Transverse colon (tissue), 4 donors: ENCODE measurements around the gene BABAM1. TPM values are rescaled to one million over a fixed set of nuclear protein-coding genes. Genes with fewer than 3 reads are reported as not detected.

Experiments
- DNase-seq: peaks from one replicate; pipeline ENCODE4 v3.0.0-alpha.2; 2019
- H3K27ac ChIP-seq, 4 donors: fragments of 200-600 bp; sonication (generic); 2 replicates each; pipeline ENCODE4 v1.5.1; 2016 to 2018; ENCODE audit warnings: inconsistent platforms in 4 of 4
- H3K27me3 ChIP-seq: fragments of 200-600 bp; sonication (generic); 2 replicates; pipeline ENCODE4 v1.5.1; 2017; ENCODE audit warnings: inconsistent platforms
- H3K36me3 ChIP-seq, 4 donors: fragments of 200-600 bp; sonication (generic); 2 replicates each; pipeline ENCODE4 v1.5.1; 2017 to 2019; ENCODE audit warnings: inconsistent platforms in 4 of 4
- H3K4me1 ChIP-seq, 4 donors: fragments of 200-600 bp; sonication (generic); 2 replicates each; pipeline ENCODE4 v1.5.1; 2017 to 2020; ENCODE audit warnings: inconsistent platforms in 4 of 4
- H3K4me3 ChIP-seq, 4 donors: fragments of 200-600 bp; sonication (generic); 1 replicate in 1 of 4; 2 replicates in 3 of 4; pipeline versions ENCODE4 v1.5.1 to v1.6.1; 2017 to 2019; ENCODE audit warnings: inconsistent platforms in 4 of 4
- H3K9me3 ChIP-seq, 2 donors: fragments of 200-600 bp; sonication (generic); 2 replicates each; pipeline ENCODE4 v1.5.1; 2017 to 2019; ENCODE audit warnings: inconsistent platforms in 2 of 2
- CTCF ChIP-seq, 5 experiments: fragments of 200-600 bp in 3 of 5; fragments of 450-650 bp in 2 of 5; sonication (generic) in 3 of 5; IDR thresholded peaks; 1 replicate in 2 of 5; 2 replicates in 3 of 5; pipeline ENCODE4 v1.5.1; 2016 to 2017; ENCODE audit warnings: antibody characterized with exemption in 5 of 5, inconsistent platforms in 3 of 5, mild to moderate bottlenecking in 2 of 5, moderate library complexity in 1 of 5
- EP300 ChIP-seq: sonication (generic); formaldehyde crosslinking; IDR thresholded peaks from one replicate; pipeline ENCODE4 v1.6.1; 2017; ENCODE audit warnings: antibody characterized with exemption, low read depth
- POLR2A ChIP-seq: fragments of 450-650 bp; IDR thresholded peaks from one replicate; pipeline ENCODE4 v1.6.1; 2016; ENCODE audit warnings: antibody characterized with exemption, mild to moderate bottlenecking, moderate library complexity
- POLR2AphosphoS5 ChIP-seq, 3 donors: sonication (generic); formaldehyde crosslinking; IDR thresholded peaks; one replicate each; pipeline ENCODE4 v1.6.1; 2016; ENCODE audit warnings: antibody characterized with exemption in 3 of 3
- WGBS, 2 donors: methylation state at CpG; one replicate each; pipeline ENCODE4 v1.1.5; 2018; ENCODE audit warnings: low coverage in 1 of 2; 5-methylcytosine and 5-hydroxymethylcytosine counted together
- in situ Hi-C, 4 donors: fragments of 200-750 bp; cut with MboI; loops; one replicate each; pipeline versions ENCODE4 v1.15.0 to v1.15.1; 2017; ENCODE audit warnings: low sequenced_read_pairs in 3 of 4, low pct_ligation_motif_present in 1 of 4, low pct_unique_long_range_greater_than_20kb in 1 of 4
- intact Hi-C: fragments of 100-400 bp; cut with DNase I; formaldehyde crosslinking; loops from one replicate; pipeline ENCODE4 v1.15.1; 2023; ENCODE audit warnings: low total_unique reads
- total RNA-seq, 4 donors: library from RNA; depleted of rRNA; stranded (reverse); fragments of >200 nt; gene quantifications; one replicate each; pipeline ENCODE4 v1.1.0, GENCODE V29; 2016

BABAM1 gene
- total RNA-seq, 4 donors from 2014 or later: 56.2 to 364 (median 80.2) TPM

GRCh38 chr19:17226002-17226933 lies 41.0 kb upstream of the BABAM1 start, which contains the start of gene OCEL1:
Gene OCEL1, plus strand, starts transcription at chr19:17226226. Its CDS starts 22 bp downstream, at chr19:17226248.
- intact Hi-C loops: no loop called here
- 1% methylated on average over 25 of the region's 90 CpGs; no CpG with 5 or more reads in 1 of the 2 donors for WGBS, 2 donors
- peak within 1 kb of the TSS; percentile 94 to 97 (median 94) for H3K27ac ChIP-seq
- peak within 1 kb of the TSS; percentile 42 to 88 (median 57) for H3K4me3 ChIP-seq
- H3K9me3 ChIP-seq: no peaks in the 10 kb centered on the region
- peaks cover 5 to 22% (median 14%) of the 10 kb centered on the region in 4 donors for H3K4me1 ChIP-seq
- TF ChIP-seq EP300 (peak; percentile 66), CTCF (IDR thresholded peaks at IDR 0.05) (no peak), POLR2AphosphoS5 (IDR thresholded peaks at IDR 0.05) (peak; percentile 71 to 86 (median 86)), POLR2A (peak; percentile 86)
- peak; percentile 99 for DNase-seq
- H3K36me3 ChIP-seq: peaks cover 0 to 4% (median 2%) of the 10 kb centered on the region in 4 donors
- no peaks in the 10 kb centered on the region for H3K27me3 ChIP-seq
- in situ Hi-C loops: no loop called here

- WGBS, 2 donors: 82 to 100% methylated on average over 3 to 13 of the region's 13 CpGs
- Histone ChIP-seq H3K27ac (no peak overlapping the region), H3K4me3 (no peak overlapping the region), H3K4me1 (peaks cover 5 to 22% (median 14%) of the 10 kb centered on the region in 4 donors), H3K9me3 (no peaks in the 10 kb centered on the region), H3K27me3 (no peaks in the 10 kb centered on the region), H3K36me3 (peaks cover 0 to 20% (median 7%) of the 10 kb centered on the region in 4 donors)
- no peak for DNase-seq
- in situ Hi-C loops (no loop called here), intact Hi-C loops (no loop called here)
- TF ChIP-seq EP300 (no peak), POLR2A (no peak), CTCF (IDR thresholded peaks at IDR 0.05) (no peak), POLR2AphosphoS5 (IDR thresholded peaks at IDR 0.05) (no peak)
Observed at GRCh38 chr19:17227798-17228367, 39.4 kb upstream of the BABAM1 start.

GRCh38 chr19:17229890-17230289 lies 37.4 kb upstream of the BABAM1 start:
- intact Hi-C loops: no loop called here
- Histone ChIP-seq H3K36me3 (peaks cover 0 to 22% (median 7%) of the 10 kb centered on the region in 4 donors), H3K4me3 (no peak overlapping the region), H3K27ac (no peak overlapping the region), H3K27me3 (no peaks in the 10 kb centered on the region), H3K9me3 (no peaks in the 10 kb centered on the region), H3K4me1 (peaks cover 6 to 30% (median 20%) of the 10 kb centered on the region in 4 donors)
- TF ChIP-seq POLR2AphosphoS5 (IDR thresholded peaks at IDR 0.05): no peak
- no peak for TF ChIP-seq CTCF (IDR thresholded peaks at IDR 0.05)
- TF ChIP-seq POLR2A: no peak
- TF ChIP-seq EP300: no peak
- WGBS, 2 donors: 95% methylated on average over 2 of the region's 3 CpGs; no CpG with 5 or more reads in 1 of the 2 donors
- in situ Hi-C loops: no loop called here
- DNase-seq: no peak

- Histone ChIP-seq H3K27ac (no peak overlapping the region), H3K4me3 (no peak overlapping the region), H3K27me3 (no peaks in the 10 kb centered on the region), H3K36me3 (peaks cover 0 to 22% (median 7%) of the 10 kb centered on the region in 4 donors), H3K4me1 (peaks cover 13 to 34% (median 30%) of the 10 kb centered on the region in 4 donors), H3K9me3 (no peaks in the 10 kb centered on the region)
- no peak for TF ChIP-seq EP300
- no peak for TF ChIP-seq POLR2AphosphoS5 (IDR thresholded peaks at IDR 0.05)
- TF ChIP-seq CTCF (IDR thresholded peaks at IDR 0.05): no peak
- TF ChIP-seq POLR2A: no peak
- intact Hi-C loops: no loop called here
- in situ Hi-C loops: no loop called here
- no peak for DNase-seq
- 84 to 93% methylated on average over 5 to 25 of the region's 25 CpGs for WGBS, 2 donors
Observed at GRCh38 chr19:17232258-17232657, 35.0 kb upstream of the BABAM1 start.
